HG03196 (cell line): ENCODE measurements around the gene SOHLH1.

Experiments used
- ATAC-seq: cut with Tn5 transposase; IDR thresholded peaks from one replicate; pipeline ENCODE4 v1.9.1; 2021; ENCODE audit not compliant: unreplicated experiment

Gene SOHLH1

GRCh38 chr9:135704483-135704882 is 5.2 kb upstream of the SOHLH1 start:
- ATAC-seq, result no peak

GRCh38 chr9:135703726-135704125 is 4.4 kb upstream of the SOHLH1 start:
- ATAC-seq, result no peak

- no peak for ATAC-seq
Measured at GRCh38 chr9:135701959-135702721, 2.9 kb upstream of the SOHLH1 start, which contains the start of gene KCNT1. KCNT1 (plus strand) TSS chr9:135702185; CDS start chr9:135702259, 74 bp downstream.

GRCh38 chr9:135701067-135701958 is 2.0 kb upstream of the SOHLH1 start:
- ATAC-seq, result no peak

- ATAC-seq, result no peak
Measured at GRCh38 chr9:135700525-135700924, 1.2 kb upstream of the SOHLH1 start.

- ATAC-seq, result no peak
Measured at GRCh38 chr9:135698767-135699166, 514 bp downstream of the SOHLH1 start.

GRCh38 chr9:135698236-135698635 is 1.0 kb downstream of the SOHLH1 start:
- no peak for ATAC-seq

- no peak for ATAC-seq
Measured at GRCh38 chr9:135697226-135697625, 2.1 kb downstream of the SOHLH1 start.

- ATAC-seq, result no peak
Measured at GRCh38 chr9:135696446-135696845, 2.8 kb downstream of the SOHLH1 start.

GRCh38 chr9:135695642-135696041 is 3.6 kb downstream of the SOHLH1 start:
- no peak for ATAC-seq

GRCh38 chr9:135695036-135695435 is 4.2 kb downstream of the SOHLH1 start:
- ATAC-seq, result no peak

- no peak for ATAC-seq
Measured at GRCh38 chr9:135694414-135694813, 4.9 kb downstream of the SOHLH1 start.

- ATAC-seq, result no peak
Measured at GRCh38 chr9:135693771-135694170, 5.5 kb downstream of the SOHLH1 start.

- no peak for ATAC-seq
Measured at GRCh38 chr9:135693265-135693664, 6.0 kb downstream of the SOHLH1 start.

- no peak for ATAC-seq
Measured at GRCh38 chr9:135692410-135692809, 6.9 kb downstream of the SOHLH1 start.

GRCh38 chr9:135690836-135691570 is 8.3 kb downstream of the SOHLH1 start:
- no peak for ATAC-seq

GRCh38 chr9:135689011-135689410 is 10.3 kb downstream of the SOHLH1 start:
- ATAC-seq, result no peak

- no peak for ATAC-seq
Measured at GRCh38 chr9:135687216-135687615, 12.1 kb downstream of the SOHLH1 start.

GRCh38 chr9:135684691-135685090 is 14.6 kb downstream of the SOHLH1 start:
- ATAC-seq, result no peak

GRCh38 chr9:135683401-135684034 is 15.8 kb downstream of the SOHLH1 start:
- ATAC-seq, result no peak

GRCh38 chr9:135681161-135681560 is 18.1 kb downstream of the SOHLH1 start:
- ATAC-seq, result no peak
